Sigmoid colon (tissue), 7 donors: ENCODE results near the gene WNT11. TPM values are rescaled to one million over a fixed set of nuclear protein-coding genes. Genes with fewer than 3 reads are reported as not detected.

ENCODE experiments used
- DNase-seq: peaks from one replicate; pipeline ENCODE4 v3.0.0-alpha.2; 2019
- H3K27ac ChIP-seq, 4 donors: fragments of 200-600 bp; sonication (generic); one replicate each; pipeline ENCODE4 v1.5.1; 2016 to 2019; ENCODE audit warnings: mild to moderate bottlenecking in 1 of 4
- H3K27me3 ChIP-seq, 3 donors: fragments of 200-600 bp; sonication (generic); one replicate each; pipeline ENCODE4 v1.5.1; 2019; ENCODE audit warnings: mild to moderate bottlenecking in 1 of 3
- H3K36me3 ChIP-seq, 4 donors: fragments of 200-600 bp; sonication (generic); one replicate each; pipeline ENCODE4 v1.5.1; 2016 to 2019
- H3K4me1 ChIP-seq, 4 donors: fragments of 200-600 bp; sonication (generic); one replicate each; pipeline ENCODE4 v1.5.1; 2017 to 2019
- H3K4me3 ChIP-seq, 4 donors: fragments of 200-600 bp; sonication (generic); one replicate each; pipeline ENCODE4 v1.5.1; 2017 to 2019; ENCODE audit warnings: mild to moderate bottlenecking in 2 of 4, moderate library complexity in 1 of 4
- H3K9me3 ChIP-seq, 4 donors: fragments of 200-600 bp in 3 of 4; sonication (generic) in 3 of 4; one replicate each; pipeline versions ENCODE4 v1.5.1 to v1.6.1; 2013 to 2019
- CTCF ChIP-seq, 4 experiments: fragments of 450-650 bp in 3 of 4; fragments of 200-600 bp in 1 of 4; IDR thresholded peaks; one replicate each; pipeline ENCODE4 v1.5.1; 2016 to 2019; ENCODE audit warnings: antibody characterized with exemption in 4 of 4, mild to moderate bottlenecking in 3 of 4, moderate library complexity in 2 of 4
- EP300 ChIP-seq, 4 donors: sonication (generic); formaldehyde crosslinking; IDR thresholded peaks; one replicate each; pipeline ENCODE4 v1.6.1; 2017; ENCODE audit warnings: antibody characterized with exemption in 4 of 4
- POLR2A ChIP-seq, 2 donors: fragments of 450-650 bp; IDR thresholded peaks; one replicate each; pipeline ENCODE4 v1.6.1; 2016; ENCODE audit warnings: antibody characterized with exemption in 2 of 2, mild to moderate bottlenecking in 2 of 2, moderate library complexity in 2 of 2
- POLR2AphosphoS5 ChIP-seq, 4 donors: sonication (generic); formaldehyde crosslinking; IDR thresholded peaks; one replicate each; pipeline ENCODE4 v1.6.1; 2017; ENCODE audit warnings: antibody characterized with exemption in 4 of 4
- WGBS, 2 donors: extraction: QIAGEN DNeasy Blood & Tissue Kit; methylation state at CpG; one replicate each; pipeline ENCODE4 v1.1.7; 2013; 5-methylcytosine and 5-hydroxymethylcytosine counted together
- intact Hi-C: fragments of 100-400 bp; cut with DNase I; formaldehyde crosslinking; loops from one replicate; pipeline ENCODE4 v1.15.1; 2023
- polyA plus RNA-seq, 3 donors: library from polyadenylated mRNA; stranded (reverse); fragments of 200-250 nt; gene quantifications; one replicate each; pipeline ENCODE4 v1.2.3, GENCODE V29; 2013
- total RNA-seq, 4 donors: library from RNA; depleted of rRNA; stranded (reverse); fragments of >200 nt; gene quantifications; one replicate each; pipeline ENCODE4 v1.1.0, GENCODE V29; 2016
- donor health status: healthy with polysubstance abuse.
- donor health status: Bipolar disorder and iron deficiency.
- donor health status: healthy.

Gene WNT11
- total and polyA plus RNA-seq, 7 donors = 0.92 to 8.9 (median 2.2) TPM

GRCh38 chr11:76158394-76159302, 47.7 kb downstream of the WNT11 start:
- Histone ChIP-seq H3K9me3 (no peaks in the 10 kb centered on the region), H3K27ac (no peak overlapping the region), H3K4me1 (peaks cover 0 to 12% (median 10%) of the 10 kb centered on the region in 4 donors), H3K27me3 (no peaks in the 10 kb centered on the region), H3K36me3 (no peaks in the 10 kb centered on the region), H3K4me3 (no peak overlapping the region)
- 82 to 84% methylated on average over 24 of the region's 24 CpGs for WGBS, 2 donors
- no peak for DNase-seq
- intact Hi-C loops = no loop called here
- no peak for TF ChIP-seq CTCF (IDR thresholded peaks at IDR 0.05)

GRCh38 chr11:76157891-76158290, 48.4 kb downstream of the WNT11 start:
- Histone ChIP-seq H3K4me3 (no peak overlapping the region), H3K36me3 (no peaks in the 10 kb centered on the region), H3K27ac (no peak overlapping the region), H3K9me3 (no peaks in the 10 kb centered on the region), H3K27me3 (no peaks in the 10 kb centered on the region), H3K4me1 (peaks cover 0 to 12% (median 10%) of the 10 kb centered on the region in 4 donors)
- DNase-seq = no peak
- no peak for TF ChIP-seq EP300 (IDR thresholded peaks at IDR 0.05)
- TF ChIP-seq POLR2AphosphoS5 (IDR thresholded peaks at IDR 0.05) = no peak
- TF ChIP-seq POLR2A (IDR thresholded peaks at IDR 0.05) = no peak
- TF ChIP-seq CTCF (IDR thresholded peaks at IDR 0.05) = no peak
- 87 to 88% methylated on average over 7 of the region's 7 CpGs for WGBS, 2 donors
- intact Hi-C loops = no loop called here

- intact Hi-C loops = no loop called here
- H3K27ac ChIP-seq = no peak overlapping the region
- no peaks in the 10 kb centered on the region for H3K9me3 ChIP-seq
- H3K27me3 ChIP-seq = no peaks in the 10 kb centered on the region
- H3K4me1 ChIP-seq = peaks cover 0 to 18% (median 13%) of the 10 kb centered on the region in 4 donors
- H3K4me3 ChIP-seq = no peak overlapping the region
- H3K36me3 ChIP-seq = no peaks in the 10 kb centered on the region
- WGBS, 2 donors = 90 to 92% methylated on average over 12 of the region's 12 CpGs
- TF ChIP-seq POLR2AphosphoS5 (IDR thresholded peaks at IDR 0.05) (no peak), POLR2A (IDR thresholded peaks at IDR 0.05) (no peak)
- DNase-seq = no peak
These were observed 49.3 kb downstream of the WNT11 start for GRCh38 chr11:76156971-76157427.

GRCh38 chr11:76155500-76156227, 50.6 kb downstream of the WNT11 start:
- no peaks in the 10 kb centered on the region for H3K9me3 ChIP-seq
- H3K4me1 ChIP-seq = peaks cover 0 to 11% (median 3%) of the 10 kb centered on the region in 4 donors
- no peak overlapping the region for H3K4me3 ChIP-seq
- TF ChIP-seq EP300 (IDR thresholded peaks at IDR 0.05) (no peak), POLR2A (IDR thresholded peaks at IDR 0.05) (no peak), POLR2AphosphoS5 (IDR thresholded peaks at IDR 0.05) (no peak), CTCF (IDR thresholded peaks at IDR 0.05) (no peak)
- H3K36me3 ChIP-seq = no peaks in the 10 kb centered on the region
- no peaks in the 10 kb centered on the region for H3K27me3 ChIP-seq
- no peak for DNase-seq
- intact Hi-C loops = no loop called here
- WGBS, 2 donors = 86% methylated on average over 11 of the region's 11 CpGs
- H3K27ac ChIP-seq = no peak overlapping the region

- 74 to 89% methylated on average over 6 of the region's 6 CpGs for WGBS, 2 donors
- intact Hi-C loops = loop anchor here (2.0 to 5.0 kb wide), 3 partner anchors 164 to 446 kb away; no protein-coding TSS in a partner anchor
- no peak overlapping the region for H3K4me3 ChIP-seq
- no peaks in the 10 kb centered on the region for H3K27me3 ChIP-seq
- DNase-seq = no peak
- H3K9me3 ChIP-seq = no peaks in the 10 kb centered on the region
- H3K36me3 ChIP-seq = no peaks in the 10 kb centered on the region
- H3K27ac ChIP-seq = no peak overlapping the region
- no peak for TF ChIP-seq EP300 (IDR thresholded peaks at IDR 0.05)
- TF ChIP-seq POLR2AphosphoS5 (IDR thresholded peaks at IDR 0.05) = no peak
- TF ChIP-seq POLR2A (IDR thresholded peaks at IDR 0.05) = no peak
- no peak for TF ChIP-seq CTCF (IDR thresholded peaks at IDR 0.05)
- H3K4me1 ChIP-seq = peaks cover 0 to 11% (median 3%) of the 10 kb centered on the region in 4 donors
These were observed 52.8 kb downstream of the WNT11 start for GRCh38 chr11:76153571-76153923.
